ENCODE measurements around the gene PPP1R37.
"Not testable (repeated sequence)": the region's sequence is repeated elsewhere in the genome, so short reads cannot be mapped to it uniquely, and the experiment has no call there.

Gene PPP1R37

DNA sequence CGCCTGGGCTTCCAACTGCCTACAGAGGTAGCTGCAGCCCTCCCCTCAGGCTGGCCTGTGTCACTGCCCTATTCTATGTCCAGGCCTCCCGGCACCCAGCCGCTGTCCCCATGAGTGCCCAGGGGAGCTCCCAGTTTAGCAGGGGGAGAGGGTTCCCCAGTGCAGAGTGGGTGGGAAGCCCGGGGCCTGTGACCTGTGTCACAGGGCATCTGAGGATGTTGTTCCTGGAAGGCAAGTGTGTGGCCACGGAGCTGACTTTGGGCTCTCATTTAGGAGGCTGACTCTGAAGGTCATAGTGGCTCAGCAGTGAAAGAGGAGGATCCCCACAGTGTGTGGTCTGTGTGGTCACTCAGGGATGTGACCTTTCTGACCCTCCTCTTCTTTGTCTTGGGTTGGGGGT is 25.1 kb downstream of the PPP1R37 start:
- DNase-seq: no peak

DNA sequence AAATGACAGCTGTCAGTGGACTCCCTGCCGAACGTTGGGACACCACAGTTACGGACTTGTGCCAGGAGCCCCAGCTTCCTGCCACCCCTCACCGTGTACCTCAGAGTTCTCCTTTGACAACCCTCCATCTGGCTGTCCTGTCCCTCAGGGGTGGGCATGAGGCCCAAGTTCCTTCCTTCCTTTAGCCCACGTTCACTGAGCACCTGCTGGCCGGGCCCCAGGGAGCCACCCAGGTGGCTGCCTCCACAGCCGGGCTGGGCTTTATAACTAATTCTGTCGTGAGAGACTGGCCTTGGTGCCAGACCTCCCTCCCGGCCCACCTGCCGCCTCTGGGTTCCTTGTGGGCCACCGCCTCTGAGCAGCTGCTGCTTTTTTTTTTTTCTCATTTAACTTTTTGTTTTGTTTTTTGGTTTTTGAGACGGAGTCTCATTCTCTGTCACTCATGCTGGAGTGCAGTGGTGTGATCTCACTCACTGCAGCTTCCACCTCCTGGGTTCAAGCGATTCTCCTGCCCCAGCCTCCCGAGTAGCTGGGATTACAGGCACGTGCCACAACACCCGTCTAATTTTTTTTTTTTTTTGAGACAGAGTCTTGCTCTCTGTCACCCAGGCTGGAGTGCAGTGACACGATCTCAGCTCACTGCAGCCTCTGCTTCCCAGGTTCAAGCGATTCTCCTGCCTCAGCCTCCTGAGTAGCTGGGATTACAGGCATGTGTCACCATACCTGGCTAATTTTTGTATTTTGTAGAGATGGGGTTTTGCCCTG is 25.8 kb downstream of the PPP1R37 start:
- DNase-seq: not testable (repeated sequence)

DNA sequence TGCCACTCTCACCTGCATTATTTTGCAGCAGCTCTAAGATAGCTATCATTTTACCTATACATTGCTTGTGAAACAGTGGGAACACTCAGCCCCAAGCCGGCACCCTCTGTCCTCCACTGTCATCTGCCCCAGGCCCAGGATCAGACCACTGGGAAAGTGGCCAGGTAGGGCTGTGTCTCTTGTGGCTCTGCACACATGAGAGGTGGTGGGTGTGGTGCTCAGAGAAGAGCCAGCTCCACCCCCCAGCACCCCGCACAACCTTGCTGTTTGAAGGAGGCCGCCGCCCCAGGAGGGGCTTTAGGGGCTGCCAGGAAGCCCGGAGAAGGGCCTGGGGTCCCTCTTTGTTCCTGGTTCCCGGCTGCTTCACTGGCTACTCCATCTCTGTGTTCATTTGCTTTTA is 26.6 kb downstream of the PPP1R37 start:
- no peak for DNase-seq

DNA sequence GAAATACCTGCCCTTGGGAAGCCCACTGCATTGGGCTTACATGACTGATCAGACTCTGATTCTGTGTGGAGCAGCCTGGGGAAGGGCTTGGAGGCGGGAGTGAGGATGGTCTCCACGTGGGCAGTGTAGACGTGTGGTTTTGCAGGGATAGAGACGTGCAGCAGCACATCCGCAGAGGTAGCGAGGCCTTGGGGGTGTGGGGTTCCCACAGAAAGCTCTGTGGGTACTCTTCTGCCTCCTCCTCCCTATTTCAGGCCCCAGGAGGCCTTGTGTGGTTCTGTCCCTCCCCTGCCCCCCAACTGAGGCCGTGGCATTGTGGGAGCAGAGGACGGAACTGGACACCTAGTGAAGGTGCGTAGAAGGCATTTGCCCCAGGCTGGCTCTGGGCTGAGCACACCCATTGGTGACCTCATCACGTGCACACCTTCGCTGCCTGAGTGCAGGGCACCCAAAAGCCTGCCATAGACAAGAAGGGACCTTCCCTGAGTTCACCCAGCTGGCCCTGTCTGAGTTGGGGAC is 28.9 kb downstream of the PPP1R37 start:
- DNase-seq: no peak

DNA sequence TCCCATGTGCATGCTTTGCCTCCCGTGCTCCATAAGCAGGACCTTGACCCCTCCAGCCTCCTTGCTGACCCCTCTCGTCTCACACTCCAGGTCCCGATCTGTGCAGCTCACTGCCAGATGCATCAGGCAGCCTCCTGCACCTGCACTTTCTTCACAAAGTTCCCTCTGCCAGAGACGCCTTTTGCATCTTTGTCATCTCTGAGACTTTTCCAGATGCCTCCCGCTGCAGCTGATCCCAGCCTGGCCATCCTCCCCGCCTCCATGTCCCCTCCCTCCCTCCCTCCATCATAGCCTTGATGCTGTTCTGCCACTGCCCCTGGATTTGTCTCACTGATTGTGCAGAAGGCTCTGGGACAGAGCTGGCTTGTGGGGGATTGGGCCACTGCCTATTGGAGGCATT is 29.9 kb downstream of the PPP1R37 start:
- DNase-seq: no peak

DNA sequence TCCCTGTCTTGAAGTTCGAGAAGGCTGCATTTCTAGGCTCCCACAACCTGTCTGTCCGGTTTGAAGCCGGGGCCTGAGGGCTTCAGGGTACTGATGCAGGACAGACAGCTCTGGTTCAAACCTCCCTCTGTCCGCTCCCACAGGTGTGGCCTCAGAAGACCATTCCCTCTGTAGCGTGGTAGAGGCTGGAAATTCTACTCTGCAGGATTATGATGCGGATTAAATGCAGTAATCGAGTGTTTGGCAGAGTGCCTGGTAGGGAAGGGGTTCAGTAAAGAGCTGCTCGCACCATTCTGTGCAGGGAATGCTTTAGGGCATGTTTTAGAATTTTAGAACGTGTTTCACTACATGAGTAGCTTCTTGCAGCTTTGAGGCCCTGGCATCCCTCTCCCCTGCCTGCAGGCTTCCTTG is 30.5 kb downstream of the PPP1R37 start:
- DNase-seq: no peak

DNA sequence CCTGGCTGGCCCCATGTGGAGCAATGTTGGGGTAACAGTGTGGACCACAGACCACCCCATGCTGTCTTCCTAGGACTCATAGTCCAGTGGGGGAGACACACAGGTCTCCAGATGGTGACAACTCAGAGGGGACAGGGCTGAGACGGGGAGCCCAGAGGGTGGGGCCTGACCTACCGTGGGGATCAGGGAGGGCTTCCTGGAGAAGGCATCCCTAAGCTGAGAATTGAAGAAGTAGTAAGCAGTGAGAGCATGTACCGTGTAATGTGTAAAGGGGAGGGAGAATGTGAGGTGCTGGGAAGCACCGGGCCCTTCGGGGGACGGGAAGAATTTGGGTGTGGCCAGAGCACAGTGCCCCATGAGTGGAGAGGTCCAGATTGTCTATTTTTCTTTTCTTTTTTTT is 31.0 kb downstream of the PPP1R37 start:
- DNase-seq: no peak

DNA sequence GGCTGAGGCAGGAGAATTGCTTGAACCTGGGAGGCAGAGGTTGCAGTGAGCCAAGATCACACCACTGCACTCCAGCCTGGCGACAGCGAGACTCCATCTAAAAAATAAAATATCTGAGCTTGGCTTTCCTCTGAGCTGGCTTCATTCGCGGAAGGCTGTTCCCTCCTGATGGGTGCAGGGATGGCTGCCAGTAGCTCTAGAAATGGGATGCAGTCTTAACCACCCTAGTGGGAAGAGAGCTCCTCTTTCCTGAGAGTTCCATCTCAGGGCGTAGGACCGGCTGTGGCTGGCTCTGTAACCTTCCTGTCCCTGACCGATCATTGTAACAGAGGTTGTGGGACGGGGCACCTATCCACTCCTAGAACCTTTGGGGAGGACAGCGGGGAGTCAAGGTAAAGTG is 32.4 kb downstream of the PPP1R37 start:
- DNase-seq: no peak

DNA sequence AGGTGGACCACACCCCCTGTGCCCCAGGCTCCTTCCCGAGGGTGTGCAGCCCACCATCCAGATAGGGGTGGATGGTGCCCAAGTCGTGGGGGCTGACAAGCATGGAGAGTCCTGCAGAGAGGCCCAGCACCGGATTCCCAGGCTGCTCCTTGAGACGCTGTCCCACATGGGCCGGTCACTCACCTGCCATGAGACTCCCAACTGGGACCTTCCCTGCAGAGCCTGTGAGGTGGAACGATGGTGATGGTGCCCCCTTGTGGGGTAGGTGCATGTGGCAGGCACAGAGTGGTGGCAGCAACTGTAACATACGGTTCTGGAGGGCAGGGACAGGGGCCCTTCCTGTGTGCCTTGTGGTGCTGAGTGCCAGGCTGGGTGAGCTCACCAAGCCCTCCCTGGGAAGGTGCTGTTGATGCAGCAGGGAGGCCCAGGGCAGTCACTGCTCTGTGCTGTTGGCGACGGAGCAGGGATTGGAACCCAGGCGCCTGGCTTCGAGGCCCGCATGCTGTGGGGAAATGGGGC is 33.1 kb downstream of the PPP1R37 start:
- DNase-seq: peak; percentile 58 to 70

DNA sequence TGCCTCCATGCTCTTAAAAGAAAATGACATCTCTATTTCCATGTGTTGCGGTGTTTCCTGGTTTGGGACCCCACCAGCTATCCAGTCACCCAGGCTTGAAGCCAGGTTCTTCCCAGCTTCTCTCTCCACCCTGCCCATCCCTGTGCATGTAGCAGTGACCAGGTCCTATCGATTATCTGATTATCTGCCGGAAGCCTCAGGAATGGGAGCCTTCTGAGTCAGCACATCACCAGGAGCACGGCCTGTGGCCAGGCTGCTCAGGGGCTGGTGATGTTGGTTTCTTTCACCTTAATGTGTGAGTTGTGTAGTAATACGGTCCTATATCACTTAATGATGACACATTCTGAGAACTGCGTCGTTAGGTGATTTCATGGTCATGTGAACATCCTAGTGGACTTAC is 33.7 kb downstream of the PPP1R37 start:
- no peak for DNase-seq

DNA sequence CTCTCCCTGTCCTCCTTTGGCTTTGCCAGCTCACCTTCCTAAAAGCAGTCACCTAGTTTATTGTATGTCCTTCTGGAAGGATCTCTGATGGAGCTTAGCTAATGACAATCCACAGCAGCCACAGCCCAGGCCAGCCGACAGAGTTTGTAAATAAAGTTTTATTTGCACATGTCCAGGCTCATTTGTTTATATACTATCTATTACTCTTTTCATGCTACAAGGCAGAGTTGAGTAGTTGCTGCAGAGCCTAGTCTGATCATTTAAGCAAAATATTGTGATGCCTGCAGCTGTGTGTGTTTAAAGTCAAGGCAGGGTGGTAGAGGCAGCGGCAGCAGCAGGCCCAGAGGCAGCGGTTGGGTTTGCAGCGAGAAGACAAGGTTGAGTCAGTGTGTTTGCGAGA is 35.2 kb downstream of the PPP1R37 start:
- no peak for DNase-seq

DNA sequence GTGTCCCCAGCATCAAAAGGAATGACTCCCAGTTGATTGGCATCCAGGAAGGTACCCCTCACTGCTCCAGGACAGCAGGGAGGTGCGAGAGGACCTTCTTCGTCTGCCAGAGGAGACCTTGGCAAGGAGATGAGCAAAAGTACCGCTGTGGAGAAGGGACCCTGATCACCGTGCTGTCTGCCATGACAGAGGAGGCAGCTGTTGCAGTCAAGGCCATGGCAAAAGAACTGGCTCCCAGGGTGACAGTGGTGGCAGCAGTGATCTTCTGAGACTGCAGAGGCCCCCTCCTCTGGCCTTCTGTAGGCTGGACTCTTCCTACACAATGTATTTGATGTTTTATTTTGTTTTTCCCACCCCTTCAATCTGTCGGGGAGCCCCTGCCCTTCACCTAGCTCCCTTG is 35.8 kb downstream of the PPP1R37 start:
- no peak for DNase-seq

DNA sequence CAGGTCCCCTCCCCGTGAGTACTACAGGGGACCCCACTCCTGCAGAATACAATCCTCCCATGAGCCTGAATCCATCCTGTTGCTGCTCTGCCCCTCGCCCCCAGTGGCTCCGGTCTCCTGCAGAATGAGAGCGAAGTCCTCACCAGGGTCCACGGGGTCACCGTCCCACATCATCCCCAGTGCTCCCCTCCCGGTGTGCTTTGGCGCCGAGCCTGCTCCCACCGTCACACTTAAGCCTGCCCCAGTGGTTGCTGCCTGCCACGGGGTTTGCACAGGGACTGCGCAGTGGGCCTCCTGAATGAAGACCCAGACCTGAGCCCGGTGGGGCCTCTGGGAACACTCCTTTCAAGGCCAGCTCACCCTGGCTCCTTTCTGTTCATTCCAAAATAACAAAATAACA is 37.3 kb downstream of the PPP1R37 start:
- no peak for DNase-seq

DNA sequence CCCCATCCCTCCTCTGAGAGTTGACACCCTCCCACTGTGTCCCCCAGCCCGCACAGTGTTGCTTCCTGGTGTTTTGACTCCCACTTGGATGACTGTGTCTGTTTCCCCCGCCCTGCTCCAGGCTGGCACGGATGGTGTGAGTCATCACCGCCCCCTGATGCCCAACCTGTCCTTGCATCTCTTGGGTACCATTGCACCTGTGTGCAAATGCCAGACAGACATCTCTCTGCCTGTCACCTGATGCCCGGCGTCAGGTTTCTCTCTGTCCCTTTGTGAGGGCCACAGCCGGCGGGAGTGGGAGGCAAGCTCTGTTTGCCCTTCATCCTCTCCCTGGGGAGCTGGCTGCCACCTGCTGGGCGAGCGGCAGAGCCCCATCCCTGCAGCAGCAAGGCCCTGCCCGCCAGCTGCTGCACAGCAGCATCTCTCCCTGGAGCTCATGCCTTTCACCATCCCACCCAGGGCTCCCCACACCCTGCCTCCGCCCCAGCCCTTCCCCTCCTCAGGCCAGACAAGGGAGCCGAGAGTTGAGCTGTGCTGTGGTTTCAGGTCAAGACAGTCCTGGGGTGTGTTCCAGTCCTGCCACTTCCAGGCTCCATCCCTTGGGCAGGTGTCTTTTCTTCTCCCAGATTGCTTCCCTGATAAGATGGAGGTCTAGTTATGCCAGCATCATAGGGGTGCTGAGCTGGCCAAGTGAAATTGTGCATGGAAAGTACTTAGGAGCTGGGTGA is 38.1 kb downstream of the PPP1R37 start:
- no peak for DNase-seq

DNA sequence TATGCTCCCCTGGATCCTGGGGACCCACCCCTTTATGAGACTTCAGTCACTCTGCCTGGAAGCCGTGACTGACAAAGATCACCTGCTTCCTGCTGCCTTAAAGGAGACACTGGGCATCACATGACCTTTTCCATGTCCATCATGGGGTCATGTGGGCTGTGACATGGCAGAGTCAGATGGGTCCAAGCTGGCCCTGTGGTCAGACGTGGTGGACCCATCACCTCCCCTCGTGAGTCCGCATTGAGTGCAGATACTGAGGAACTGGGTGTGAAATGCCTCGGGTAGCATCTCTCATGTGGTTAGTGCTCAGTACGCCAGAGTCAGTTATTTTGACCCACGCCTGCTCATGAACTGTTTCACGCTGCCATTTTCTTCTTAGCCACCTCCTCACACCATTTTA is 40.7 kb downstream of the PPP1R37 start:
- DNase-seq: no peak

DNA sequence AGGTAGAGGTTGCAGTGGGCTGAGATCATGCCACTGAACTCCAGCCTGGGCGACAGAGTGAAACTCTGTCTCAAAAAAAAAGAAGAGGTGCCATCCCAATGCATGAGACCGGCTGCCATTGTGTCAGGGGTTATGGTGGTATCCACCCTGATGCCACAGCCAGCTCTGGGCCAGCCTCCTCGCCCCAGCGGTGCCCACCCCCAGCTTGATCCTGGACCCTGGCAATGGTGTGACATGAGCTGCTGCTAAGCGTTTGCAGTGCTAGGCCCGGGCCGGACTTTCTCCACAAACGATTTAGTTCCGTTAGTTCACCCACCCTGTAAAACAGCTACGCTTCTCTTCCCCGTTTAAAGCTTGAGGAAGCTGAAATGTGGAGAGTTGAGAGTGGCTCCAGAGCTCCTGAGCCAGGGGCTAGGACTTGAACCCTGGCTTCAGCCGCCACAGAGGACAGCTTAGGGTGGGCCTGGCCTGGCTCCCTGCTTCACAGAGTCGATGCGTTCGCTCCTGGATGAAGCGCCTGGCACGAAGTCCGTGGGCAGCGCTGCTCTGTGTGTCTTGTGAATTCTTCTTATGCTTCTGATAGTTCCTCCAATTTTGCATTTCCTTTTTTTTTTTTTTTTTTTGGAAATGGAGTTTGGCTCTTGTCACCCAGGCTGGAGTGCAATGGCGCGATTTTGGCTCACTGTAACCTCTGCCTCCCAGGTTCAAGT is 42.4 kb downstream of the PPP1R37 start:
- no peak for DNase-seq

DNA sequence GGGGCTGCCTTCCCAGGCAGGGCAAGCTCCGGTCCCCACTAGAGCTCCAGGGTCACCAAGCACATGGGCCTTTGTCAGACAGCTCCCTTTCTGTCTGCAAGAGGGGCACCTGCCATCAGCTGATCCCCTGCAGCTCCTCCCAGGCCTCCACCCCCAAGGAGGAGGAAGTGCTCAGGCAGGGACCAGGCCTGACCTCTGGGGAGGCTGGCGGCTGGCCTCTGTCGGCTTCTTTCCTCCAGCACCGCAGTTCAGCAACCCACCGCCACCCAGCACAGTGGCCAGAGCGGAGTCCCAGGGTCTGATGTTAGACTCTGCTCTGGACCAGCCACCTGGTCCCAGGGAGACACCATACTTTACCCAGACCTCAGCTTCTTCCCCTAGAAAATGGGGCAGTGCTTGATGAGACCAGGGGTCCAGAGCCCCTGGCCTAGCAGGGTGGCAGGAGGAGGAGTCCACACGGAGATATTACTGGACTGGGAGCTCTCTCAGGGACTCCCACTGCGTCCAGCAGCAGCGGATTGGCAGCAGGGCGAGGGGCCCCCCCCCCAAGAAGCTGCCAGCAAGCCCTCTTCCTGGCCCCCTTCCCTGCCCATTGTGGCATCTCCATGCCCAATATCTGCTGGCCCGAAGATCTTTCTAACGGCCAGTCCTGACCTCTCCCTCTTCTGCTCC is 43.7 kb downstream of the PPP1R37 start:
- no peak for DNase-seq

DNA sequence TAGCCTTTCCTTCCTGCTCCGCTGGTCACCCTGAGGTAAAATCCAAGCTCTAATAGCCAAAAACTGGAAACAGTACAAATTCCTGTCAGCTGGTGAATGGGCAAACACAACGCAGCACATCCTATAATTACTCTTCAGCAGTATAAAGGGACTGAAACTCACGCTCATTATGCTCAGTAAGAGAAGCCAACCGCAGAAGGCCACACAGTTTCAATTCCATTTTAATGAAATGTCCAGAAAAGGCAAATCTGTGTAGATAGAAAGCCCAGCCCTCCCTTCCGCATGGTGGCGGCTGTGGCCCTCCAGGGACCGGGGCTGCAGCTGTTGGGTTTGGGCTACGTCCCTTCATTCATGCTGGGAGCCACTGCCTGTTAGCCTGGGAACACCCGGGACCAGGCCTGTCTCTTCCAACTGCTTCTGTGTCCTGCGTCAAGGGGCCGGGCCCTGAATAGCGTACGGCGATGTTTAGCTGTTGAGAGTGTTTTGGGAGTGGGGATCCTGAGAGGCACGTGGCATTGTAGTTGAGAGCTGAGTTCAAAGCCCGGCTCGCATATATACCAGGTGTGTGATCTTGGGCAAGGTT is 44.3 kb downstream of the PPP1R37 start:
- DNase-seq: no peak

DNA sequence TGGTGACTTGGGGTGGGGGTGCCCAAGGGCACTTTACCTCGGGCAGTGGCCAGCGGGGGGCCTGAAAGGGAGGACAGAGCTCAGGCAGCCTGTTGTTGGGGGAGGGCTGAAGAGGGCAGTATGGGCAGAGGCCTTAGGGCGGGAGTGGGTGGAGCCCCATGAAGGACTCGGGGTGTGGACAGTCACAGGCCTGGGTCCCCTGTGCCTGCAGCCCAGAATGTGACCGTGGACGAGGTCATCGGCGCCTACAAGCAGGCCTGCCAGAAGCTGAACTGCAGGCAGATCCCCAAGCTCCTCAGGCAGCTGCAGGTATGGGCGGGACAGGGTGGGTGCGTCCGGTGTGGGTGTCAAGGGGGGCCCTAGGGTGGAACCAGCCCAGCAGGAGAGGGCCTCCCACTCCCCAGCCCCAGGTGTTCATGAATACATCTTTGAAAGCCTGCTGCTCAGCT is 45.3 kb downstream of the PPP1R37 start:
- no peak for DNase-seq

DNA sequence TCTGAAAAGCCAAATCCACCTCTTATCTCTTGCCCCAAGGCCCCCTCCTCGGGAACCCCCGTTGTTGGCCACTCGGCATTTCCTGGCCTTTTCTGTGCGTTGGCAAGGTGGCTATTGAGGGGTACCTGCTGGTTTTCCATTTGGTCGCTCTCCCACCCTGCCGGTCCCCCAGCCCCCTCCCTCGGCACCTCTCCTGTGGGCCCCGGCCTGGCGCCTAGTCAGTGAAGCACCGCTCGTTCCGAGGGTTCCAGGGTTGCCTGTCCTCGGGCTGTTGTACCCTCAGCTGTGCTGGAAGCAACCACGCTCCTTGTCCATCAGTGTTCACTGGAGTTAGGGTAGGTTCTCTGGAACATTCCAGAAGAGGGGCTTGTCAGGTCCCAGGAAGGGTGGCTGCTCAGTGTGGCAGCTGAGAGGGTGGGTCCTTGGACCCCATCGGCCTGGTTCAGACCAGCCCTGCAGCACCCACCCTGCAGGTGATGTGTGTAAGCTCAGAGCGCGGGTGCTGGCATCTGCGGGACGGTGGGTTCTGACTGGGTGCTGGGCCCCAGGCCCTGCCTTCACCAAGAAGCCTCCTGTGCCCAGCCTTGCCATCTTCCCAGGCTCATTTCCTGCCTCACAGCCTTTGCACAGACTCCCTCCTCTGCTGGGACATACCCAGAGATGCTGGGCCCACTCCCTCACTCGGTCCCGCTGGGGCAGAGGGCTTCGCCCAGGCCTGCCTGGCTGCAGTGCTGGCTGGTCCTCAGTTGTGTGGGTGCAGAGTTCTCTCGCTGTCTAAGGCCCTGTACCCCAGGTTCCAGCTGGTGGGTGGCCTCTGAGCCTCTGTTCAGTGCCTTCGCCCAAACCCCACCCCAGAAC is 46.5 kb downstream of the PPP1R37 start:
- DNase-seq: no peak

DNA sequence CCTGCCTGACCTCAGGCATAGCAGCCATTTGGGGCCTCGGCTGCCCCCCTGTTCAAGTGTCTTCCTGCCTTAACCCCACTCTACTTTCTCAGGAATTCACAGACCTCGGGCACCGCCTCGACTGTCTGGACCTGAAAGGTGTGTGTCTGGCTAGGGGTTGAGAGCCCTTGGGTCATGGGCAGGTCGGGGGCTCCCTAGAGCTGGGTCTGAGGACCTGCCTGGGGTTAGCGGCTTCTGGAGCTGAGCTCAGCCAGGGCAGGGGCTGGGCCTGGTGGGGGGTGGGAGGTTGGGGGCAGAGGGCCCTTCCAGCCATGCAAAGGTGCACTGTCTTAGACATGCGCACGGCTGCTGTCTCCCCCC is 47.1 kb downstream of the PPP1R37 start:
- DNase-seq: no peak

DNA sequence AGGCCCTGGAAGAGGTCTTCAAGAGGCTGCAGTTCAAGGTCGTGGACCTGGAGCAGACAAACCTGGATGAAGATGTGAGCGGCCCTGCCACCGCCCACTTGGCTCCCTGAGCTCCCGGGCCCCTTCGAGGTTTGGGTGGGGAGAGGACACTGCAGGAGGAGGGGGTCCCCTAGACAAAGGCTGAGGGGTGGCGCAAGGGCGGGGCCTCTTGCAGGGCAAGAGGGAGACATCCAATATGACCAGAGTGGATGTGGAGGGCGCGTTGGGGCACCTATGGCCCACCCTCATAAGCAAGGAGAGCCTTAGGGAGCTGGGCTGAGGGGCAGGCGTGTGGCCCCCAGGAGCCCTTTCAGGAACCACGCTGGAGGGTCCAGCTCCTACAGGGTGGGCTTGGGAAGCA is 47.6 kb downstream of the PPP1R37 start:
- DNase-seq: no peak
